ENCODE results near the gene HABP2.

The HABP2 gene

DNA sequence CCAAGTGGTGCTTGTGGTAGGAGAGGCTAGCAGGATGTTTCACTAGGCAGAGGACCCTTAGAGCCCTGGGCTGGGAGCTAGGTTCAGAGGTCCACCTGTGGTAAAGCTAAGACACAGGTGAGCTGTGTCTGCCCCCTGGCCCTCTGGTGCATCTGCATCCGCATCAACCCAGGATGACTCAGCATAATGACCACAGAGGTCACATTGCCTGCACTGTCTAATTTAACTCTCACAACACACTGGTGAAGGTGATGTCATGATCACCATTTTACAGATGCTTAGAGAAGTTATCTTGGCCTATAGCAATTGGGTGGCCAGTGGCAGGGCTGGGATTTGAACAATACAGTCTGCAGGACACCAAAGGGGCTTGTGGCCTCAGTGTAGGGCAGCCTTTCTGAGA lies 33.1 kb downstream of the HABP2 start:
- no peak overlapping the region for H3K4me3 ChIP-seq (ENCODE audit: low read depth in 1 of 5, low read length in 5 of 5)
- H3K4me1 ChIP-seq (ENCODE audit: control insufficient read depth in 5 of 5, insufficient read depth in 5 of 5, low read length in 5 of 5), result no peaks in the 10 kb centered on the region
- H3K27ac ChIP-seq (ENCODE audit: low read depth, low read length), result no peak overlapping the region
- no peak overlapping the region for H3K9ac ChIP-seq (ENCODE audit: low read length in 5 of 5)
- no peaks in the 10 kb centered on the region for H3K36me3 ChIP-seq (ENCODE audit: control insufficient read depth in 5 of 5, insufficient read depth in 5 of 5, low read length in 5 of 5)
- no peaks in the 10 kb centered on the region for H3K27me3 ChIP-seq (ENCODE audit: control insufficient read depth in 5 of 5, insufficient read depth in 4 of 5, low read length in 5 of 5)
- H3K9me3 ChIP-seq (ENCODE audit: control insufficient read depth in 5 of 5, low read length in 5 of 5), result no peaks in the 10 kb centered on the region

GRCh38 chr10:113589201-113589770 lies 36.4 kb downstream of the HABP2 start:
- Histone ChIP-seq H3K27ac (ENCODE audit: low read depth, low read length) (no peak overlapping the region), H3K4me1 (ENCODE audit: control insufficient read depth in 5 of 5, insufficient read depth in 5 of 5, low read length in 5 of 5) (no peaks in the 10 kb centered on the region), H3K4me3 (ENCODE audit: low read depth in 1 of 5, low read length in 5 of 5) (no peak overlapping the region), H3K36me3 (ENCODE audit: control insufficient read depth in 5 of 5, insufficient read depth in 5 of 5, low read length in 5 of 5) (no peaks in the 10 kb centered on the region), H3K9ac (ENCODE audit: low read length in 5 of 5) (no peak overlapping the region), H3K27me3 (ENCODE audit: control insufficient read depth in 5 of 5, insufficient read depth in 4 of 5, low read length in 5 of 5) (no peaks in the 10 kb centered on the region), H3K9me3 (ENCODE audit: control insufficient read depth in 5 of 5, low read length in 5 of 5) (no peaks in the 10 kb centered on the region)

DNA sequence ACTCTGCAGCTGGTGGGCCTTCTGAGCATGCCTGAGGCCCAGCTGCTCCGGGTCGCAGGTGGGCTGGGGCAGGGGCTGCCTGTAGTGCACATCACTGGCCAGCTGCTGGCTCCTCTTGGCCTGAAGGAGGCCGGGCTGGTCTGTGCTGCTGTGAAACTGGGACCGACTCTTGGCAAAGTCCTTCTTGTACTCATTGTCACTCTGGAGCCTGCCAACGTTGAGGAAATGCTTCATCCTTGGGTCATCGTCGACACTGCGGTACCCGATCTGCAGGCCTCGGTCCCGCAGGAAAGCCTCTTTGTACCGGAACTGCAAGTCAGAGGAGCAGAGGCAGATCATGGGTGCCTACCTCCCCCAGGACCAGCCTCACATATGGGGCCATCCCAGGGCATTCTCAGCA lies 37.7 kb downstream of the HABP2 start:
- H3K4me3 ChIP-seq (ENCODE audit: low read depth in 1 of 5, low read length in 5 of 5), result no peak overlapping the region
- peaks cover 0 to 3% (median 0%) of the 10 kb centered on the region in 5 donors for H3K27me3 ChIP-seq (ENCODE audit: control insufficient read depth in 5 of 5, insufficient read depth in 4 of 5, low read length in 5 of 5)
- H3K4me1 ChIP-seq (ENCODE audit: control insufficient read depth in 5 of 5, insufficient read depth in 5 of 5, low read length in 5 of 5), result no peaks in the 10 kb centered on the region
- no peak overlapping the region for H3K27ac ChIP-seq (ENCODE audit: low read depth, low read length)
- no peaks in the 10 kb centered on the region for H3K9me3 ChIP-seq (ENCODE audit: control insufficient read depth in 5 of 5, low read length in 5 of 5)
- H3K36me3 ChIP-seq (ENCODE audit: control insufficient read depth in 5 of 5, insufficient read depth in 5 of 5, low read length in 5 of 5), result no peaks in the 10 kb centered on the region
- no peak overlapping the region for H3K9ac ChIP-seq (ENCODE audit: low read length in 5 of 5)

GRCh38 chr10:113592380-113592779 lies 39.5 kb downstream of the HABP2 start:
- peaks cover 0 to 3% (median 0%) of the 10 kb centered on the region in 5 donors for H3K27me3 ChIP-seq (ENCODE audit: control insufficient read depth in 5 of 5, insufficient read depth in 4 of 5, low read length in 5 of 5)
- no peak overlapping the region for H3K9ac ChIP-seq (ENCODE audit: low read length in 5 of 5)
- no peaks in the 10 kb centered on the region for H3K4me1 ChIP-seq (ENCODE audit: control insufficient read depth in 5 of 5, insufficient read depth in 5 of 5, low read length in 5 of 5)
- no peaks in the 10 kb centered on the region for H3K9me3 ChIP-seq (ENCODE audit: control insufficient read depth in 5 of 5, low read length in 5 of 5)
- H3K36me3 ChIP-seq (ENCODE audit: control insufficient read depth in 5 of 5, insufficient read depth in 5 of 5, low read length in 5 of 5), result no peaks in the 10 kb centered on the region
- H3K27ac ChIP-seq (ENCODE audit: low read depth, low read length), result no peak overlapping the region
- no peak overlapping the region for H3K4me3 ChIP-seq (ENCODE audit: low read depth in 1 of 5, low read length in 5 of 5)

DNA sequence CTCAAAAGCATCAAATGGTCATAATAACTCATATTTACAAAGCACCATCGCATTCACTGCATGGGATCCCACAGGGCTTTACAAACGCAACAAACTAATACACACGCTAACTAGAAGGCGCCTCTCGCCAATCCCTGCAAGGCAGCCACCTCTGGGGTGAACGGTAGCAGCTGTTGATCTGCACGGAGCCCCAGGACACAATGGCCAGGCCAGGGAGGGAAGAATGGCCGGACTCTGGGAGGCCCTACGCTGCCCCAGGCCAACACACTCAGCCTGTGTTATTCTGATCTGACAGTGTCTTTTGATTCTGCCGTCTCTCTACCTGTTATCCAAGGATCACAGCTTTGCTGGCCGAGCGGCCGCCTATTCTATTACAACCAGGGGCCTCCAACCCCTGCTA lies 41.8 kb downstream of the HABP2 start:
- no peak overlapping the region for H3K27ac ChIP-seq (ENCODE audit: low read depth, low read length)

GRCh38 chr10:113600569-113600968 lies 47.7 kb downstream of the HABP2 start:
- Histone ChIP-seq H3K27ac (ENCODE audit: low read depth, low read length) (no peak overlapping the region), H3K27me3 (ENCODE audit: control insufficient read depth in 5 of 5, insufficient read depth in 4 of 5, low read length in 5 of 5) (peaks cover 0 to 12% (median 0%) of the 10 kb centered on the region in 5 donors), H3K9ac (ENCODE audit: low read length in 5 of 5) (no peak overlapping the region), H3K4me3 (ENCODE audit: low read depth in 1 of 5, low read length in 5 of 5) (no peak overlapping the region), H3K4me1 (ENCODE audit: control insufficient read depth in 5 of 5, insufficient read depth in 5 of 5, low read length in 5 of 5) (no peaks in the 10 kb centered on the region), H3K9me3 (ENCODE audit: control insufficient read depth in 5 of 5, low read length in 5 of 5) (peaks cover 0 to 8% (median 5%) of the 10 kb centered on the region in 5 donors), H3K36me3 (ENCODE audit: control insufficient read depth in 5 of 5, insufficient read depth in 5 of 5, low read length in 5 of 5) (no peaks in the 10 kb centered on the region)

More for the DNA sequence above, 41.8 kb downstream of the HABP2 start:
- Histone ChIP-seq H3K36me3 (ENCODE audit: control insufficient read depth in 5 of 5, insufficient read depth in 5 of 5, low read length in 5 of 5) (no peaks in the 10 kb centered on the region), H3K27me3 (ENCODE audit: control insufficient read depth in 5 of 5, insufficient read depth in 4 of 5, low read length in 5 of 5) (peaks cover 0 to 3% (median 0%) of the 10 kb centered on the region in 5 donors), H3K9me3 (ENCODE audit: control insufficient read depth in 5 of 5, low read length in 5 of 5) (no peaks in the 10 kb centered on the region), H3K9ac (ENCODE audit: low read length in 5 of 5) (no peak overlapping the region), H3K4me3 (ENCODE audit: low read depth in 1 of 5, low read length in 5 of 5) (no peak overlapping the region), H3K4me1 (ENCODE audit: control insufficient read depth in 5 of 5, insufficient read depth in 5 of 5, low read length in 5 of 5) (no peaks in the 10 kb centered on the region)

GRCh38 chr10:113603057-113603777 lies 50.4 kb downstream of the HABP2 start:
- Histone ChIP-seq H3K9me3 (ENCODE audit: control insufficient read depth in 5 of 5, low read length in 5 of 5) (peaks cover 0 to 8% (median 5%) of the 10 kb centered on the region in 5 donors), H3K27me3 (ENCODE audit: control insufficient read depth in 5 of 5, insufficient read depth in 4 of 5, low read length in 5 of 5) (peaks cover 0 to 12% (median 2%) of the 10 kb centered on the region in 5 donors)

GRCh38 chr10:113604572-113604971 lies 51.7 kb downstream of the HABP2 start:
- Histone ChIP-seq H3K9me3 (ENCODE audit: control insufficient read depth in 5 of 5, low read length in 5 of 5) (peaks cover 0 to 8% (median 5%) of the 10 kb centered on the region in 5 donors), H3K27me3 (ENCODE audit: control insufficient read depth in 5 of 5, insufficient read depth in 4 of 5, low read length in 5 of 5) (peaks cover 0 to 12% (median 2%) of the 10 kb centered on the region in 5 donors), H3K4me3 (ENCODE audit: low read depth in 1 of 5, low read length in 5 of 5) (no peak overlapping the region), H3K36me3 (ENCODE audit: control insufficient read depth in 5 of 5, insufficient read depth in 5 of 5, low read length in 5 of 5) (no peaks in the 10 kb centered on the region), H3K4me1 (ENCODE audit: control insufficient read depth in 5 of 5, insufficient read depth in 5 of 5, low read length in 5 of 5) (no peaks in the 10 kb centered on the region), H3K9ac (ENCODE audit: low read length in 5 of 5) (no peak overlapping the region), H3K27ac (ENCODE audit: low read depth, low read length) (no peak overlapping the region)

More at GRCh38 chr10:113603057-113603777, 50.4 kb downstream of the HABP2 start:
- Histone ChIP-seq H3K4me3 (ENCODE audit: low read depth in 1 of 5, low read length in 5 of 5) (no peak overlapping the region), H3K9ac (ENCODE audit: low read length in 5 of 5) (no peak overlapping the region), H3K4me1 (ENCODE audit: control insufficient read depth in 5 of 5, insufficient read depth in 5 of 5, low read length in 5 of 5) (no peaks in the 10 kb centered on the region), H3K27ac (ENCODE audit: low read depth, low read length) (no peak overlapping the region), H3K36me3 (ENCODE audit: control insufficient read depth in 5 of 5, insufficient read depth in 5 of 5, low read length in 5 of 5) (no peaks in the 10 kb centered on the region)

GRCh38 chr10:113605268-113605978 lies 52.6 kb downstream of the HABP2 start:
- H3K27ac ChIP-seq (ENCODE audit: low read depth, low read length), result no peak overlapping the region

GRCh38 chr10:113609704-113610108 lies 56.9 kb downstream of the HABP2 start:
- Histone ChIP-seq H3K4me3 (ENCODE audit: low read depth in 1 of 5, low read length in 5 of 5) (no peak overlapping the region), H3K4me1 (ENCODE audit: control insufficient read depth in 5 of 5, insufficient read depth in 5 of 5, low read length in 5 of 5) (peaks cover 0 to 9% (median 0%) of the 10 kb centered on the region in 5 donors), H3K9ac (ENCODE audit: low read length in 5 of 5) (no peak overlapping the region), H3K27ac (ENCODE audit: low read depth, low read length) (no peak overlapping the region), H3K9me3 (ENCODE audit: control insufficient read depth in 5 of 5, low read length in 5 of 5) (no peaks in the 10 kb centered on the region), H3K36me3 (ENCODE audit: control insufficient read depth in 5 of 5, insufficient read depth in 5 of 5, low read length in 5 of 5) (no peaks in the 10 kb centered on the region), H3K27me3 (ENCODE audit: control insufficient read depth in 5 of 5, insufficient read depth in 4 of 5, low read length in 5 of 5) (peaks cover 0 to 3% (median 0%) of the 10 kb centered on the region in 5 donors)

More at GRCh38 chr10:113605268-113605978, 52.6 kb downstream of the HABP2 start:
- Histone ChIP-seq H3K4me1 (ENCODE audit: control insufficient read depth in 5 of 5, insufficient read depth in 5 of 5, low read length in 5 of 5) (no peaks in the 10 kb centered on the region), H3K9ac (ENCODE audit: low read length in 5 of 5) (no peak overlapping the region), H3K4me3 (ENCODE audit: low read depth in 1 of 5, low read length in 5 of 5) (no peak overlapping the region), H3K9me3 (ENCODE audit: control insufficient read depth in 5 of 5, low read length in 5 of 5) (peaks cover 0 to 7% (median 5%) of the 10 kb centered on the region in 5 donors), H3K27me3 (ENCODE audit: control insufficient read depth in 5 of 5, insufficient read depth in 4 of 5, low read length in 5 of 5) (peaks cover 0 to 12% (median 2%) of the 10 kb centered on the region in 5 donors), H3K36me3 (ENCODE audit: control insufficient read depth in 5 of 5, insufficient read depth in 5 of 5, low read length in 5 of 5) (no peaks in the 10 kb centered on the region)
